Muscle of leg (tissue), 11 donors: ENCODE measurements around the gene CCDC192. TPM values are rescaled to one million over a fixed set of nuclear protein-coding genes. Genes with fewer than 3 reads are reported as not detected.
"Not testable (repeated sequence)": the region's sequence is repeated elsewhere in the genome, so short reads cannot be mapped to it uniquely, and the experiment has no call there.

Experiments used
- DNase-seq: peaks from one replicate; pipeline ENCODE4 v3.0.0; 2013
- H3K27ac ChIP-seq: one replicate; pipeline ENCODE4 v1.5.1; 2013; ENCODE audit warnings: mild to moderate bottlenecking, low read length, control low read depth
- H3K27me3 ChIP-seq: one replicate; pipeline ENCODE4 v1.6.1; 2013; ENCODE audit warnings: low read length; ENCODE audit not compliant: control insufficient read depth, insufficient read depth
- H3K36me3 ChIP-seq: one replicate; pipeline ENCODE4 v1.6.1; 2013; ENCODE audit warnings: low read length; ENCODE audit not compliant: control insufficient read depth, insufficient read depth
- H3K4me1 ChIP-seq: one replicate; pipeline ENCODE4 v1.6.1; 2013; ENCODE audit warnings: low read length; ENCODE audit not compliant: control insufficient read depth, insufficient read depth
- H3K4me3 ChIP-seq: one replicate; pipeline ENCODE4 v1.5.1; 2013; ENCODE audit warnings: low read length, control low read depth
- H3K9me3 ChIP-seq: replicated peaks from 2 replicates; pipeline ENCODE4 v1.6.1; 2013; ENCODE audit warnings: low read depth, low read length; ENCODE audit not compliant: control insufficient read depth
- WGBS: methylation state at CpG from one replicate; pipeline ENCODE4 v1.1.5; 2013; ENCODE audit warnings: missing lambda C conversion rate; ENCODE audit not compliant: insufficient coverage; 5-methylcytosine and 5-hydroxymethylcytosine counted together
- polyA plus RNA-seq, 8 donors: library from polyadenylated mRNA; unstranded; fragments of 120-200 nt; gene quantifications; one replicate each; pipeline versions ENCODE4 v1.2.1 to v1.2.3, GENCODE V29; 2013; ENCODE audit warnings: inconsistent platforms in 1 of 8, low replicate concordance in 1 of 8; ENCODE audit not compliant: insufficient read length in 8 of 8, insufficient read depth in 1 of 8
- total RNA-seq: library from RNA; stranded (reverse); fragments of 120-200 nt; gene quantifications from one replicate; pipeline ENCODE4 v1.2.4, GENCODE V29; 2013

CCDC192 gene
- total and polyA plus RNA-seq, 9 donors: 0.18 to 1.0 (median 0.68) TPM

GRCh38 chr5:127697894-127698600 lies 5.1 kb upstream of the CCDC192 start:
- no peaks in the 10 kb centered on the region for H3K9me3 ChIP-seq
- H3K27ac ChIP-seq: no peak overlapping the region
- H3K4me1 ChIP-seq: peaks cover 5% of the 10 kb centered on the region
- no peak overlapping the region for H3K4me3 ChIP-seq
- DNase-seq: no peak
- no peaks in the 10 kb centered on the region for H3K36me3 ChIP-seq
- no peaks in the 10 kb centered on the region for H3K27me3 ChIP-seq
- WGBS: 20% methylated on average over 1 of the region's 2 CpGs

GRCh38 chr5:127699416-127699815 lies 3.8 kb upstream of the CCDC192 start:
- H3K27me3 ChIP-seq: no peaks in the 10 kb centered on the region
- DNase-seq: no peak
- H3K27ac ChIP-seq: no peak overlapping the region
- peaks cover 5% of the 10 kb centered on the region for H3K4me1 ChIP-seq
- H3K9me3 ChIP-seq: no peaks in the 10 kb centered on the region
- 91% methylated on average over 1 of the region's 5 CpGs for WGBS
- no peak overlapping the region for H3K4me3 ChIP-seq
- H3K36me3 ChIP-seq: no peaks in the 10 kb centered on the region

- Histone ChIP-seq H3K27me3 (no peaks in the 10 kb centered on the region), H3K9me3 (no peaks in the 10 kb centered on the region), H3K27ac (no peak overlapping the region), H3K4me1 (peaks cover 5% of the 10 kb centered on the region), H3K4me3 (no peak overlapping the region), H3K36me3 (no peaks in the 10 kb centered on the region)
- no CpG with 5 or more reads among the region's 6 CpGs for WGBS
- DNase-seq: no peak
Measured at GRCh38 chr5:127700237-127700766, 2.9 kb upstream of the CCDC192 start.

- H3K4me1 ChIP-seq: peaks cover 5% of the 10 kb centered on the region
- H3K27ac ChIP-seq: no peak overlapping the region
Measured at GRCh38 chr5:127702434-127702833, 757 bp upstream of the CCDC192 start.

GRCh38 chr5:127705120-127705892 lies 2.1 kb downstream of the CCDC192 start:
- no peak overlapping the region for H3K27ac ChIP-seq
- no peaks in the 10 kb centered on the region for H3K36me3 ChIP-seq
- H3K4me3 ChIP-seq: no peak overlapping the region
- WGBS: no CpG with 5 or more reads among the region's 4 CpGs
- no peaks in the 10 kb centered on the region for H3K27me3 ChIP-seq
- peak; percentile 63 for DNase-seq
- H3K4me1 ChIP-seq: peaks cover 5% of the 10 kb centered on the region
- H3K9me3 ChIP-seq: no peaks in the 10 kb centered on the region

More at GRCh38 chr5:127702434-127702833, 757 bp upstream of the CCDC192 start:
- Histone ChIP-seq H3K9me3 (no peaks in the 10 kb centered on the region), H3K27me3 (no peaks in the 10 kb centered on the region), H3K36me3 (no peaks in the 10 kb centered on the region), H3K4me3 (no peak overlapping the region)
- DNase-seq: no peak
- 80% methylated on average over 2 of the region's 2 CpGs for WGBS

- H3K9me3 ChIP-seq: no peaks in the 10 kb centered on the region
- 43% methylated on average over 1 of the region's 1 CpG for WGBS
- no peak overlapping the region for H3K4me3 ChIP-seq
- H3K27me3 ChIP-seq: no peaks in the 10 kb centered on the region
- no peaks in the 10 kb centered on the region for H3K36me3 ChIP-seq
- H3K4me1 ChIP-seq: peaks cover 5% of the 10 kb centered on the region
- no peak for DNase-seq
- no peak overlapping the region for H3K27ac ChIP-seq
Measured at GRCh38 chr5:127706691-127707090, 3.5 kb downstream of the CCDC192 start.

GRCh38 chr5:127707209-127707608 lies 4.0 kb downstream of the CCDC192 start:
- H3K27ac ChIP-seq: no peak overlapping the region
- peaks cover 5% of the 10 kb centered on the region for H3K4me1 ChIP-seq
- H3K4me3 ChIP-seq: no peak overlapping the region
- no peaks in the 10 kb centered on the region for H3K27me3 ChIP-seq
- peak; percentile 36 for DNase-seq
- H3K36me3 ChIP-seq: no peaks in the 10 kb centered on the region
- H3K9me3 ChIP-seq: no peaks in the 10 kb centered on the region
- WGBS: no CpG with 5 or more reads among the region's 3 CpGs

- not testable (repeated sequence) for H3K4me1 ChIP-seq, H3K27ac ChIP-seq, DNase-seq, H3K36me3 ChIP-seq, H3K4me3 ChIP-seq, H3K9me3 ChIP-seq, H3K27me3 ChIP-seq
- 100% methylated on average over 1 of the region's 4 CpGs for WGBS
Measured at GRCh38 chr5:127713083-127713482, 9.9 kb downstream of the CCDC192 start.

- H3K27ac ChIP-seq: no peak overlapping the region
- no peak overlapping the region for H3K4me3 ChIP-seq
- H3K9me3 ChIP-seq: peaks cover 4% of the 10 kb centered on the region
- H3K36me3 ChIP-seq: no peaks in the 10 kb centered on the region
- H3K4me1 ChIP-seq: no peaks in the 10 kb centered on the region
- no peak for DNase-seq
- 60% methylated on average over 1 of the region's 1 CpG for WGBS
- no peaks in the 10 kb centered on the region for H3K27me3 ChIP-seq
Measured at GRCh38 chr5:127718181-127718580, 15.0 kb downstream of the CCDC192 start.

- Histone ChIP-seq H3K4me1 (no peaks in the 10 kb centered on the region), H3K27me3 (no peaks in the 10 kb centered on the region), H3K36me3 (no peaks in the 10 kb centered on the region), H3K9me3 (peaks cover 4% of the 10 kb centered on the region), H3K27ac (no peak overlapping the region), H3K4me3 (no peak overlapping the region)
- no CpG with 5 or more reads among the region's 2 CpGs for WGBS
- DNase-seq: peak; percentile 65
Measured at GRCh38 chr5:127723571-127723970, 20.4 kb downstream of the CCDC192 start.
